ENCODE data around the gene SOST. TPM values are rescaled to one million over a fixed set of nuclear protein-coding genes. Genes with fewer than 3 reads are reported as not detected.

The SOST gene
- total and polyA plus RNA-seq, 2 donors (not counting 3 experiments of a cell fraction or from before 2014, with no cell fraction given): not detected

DNA sequence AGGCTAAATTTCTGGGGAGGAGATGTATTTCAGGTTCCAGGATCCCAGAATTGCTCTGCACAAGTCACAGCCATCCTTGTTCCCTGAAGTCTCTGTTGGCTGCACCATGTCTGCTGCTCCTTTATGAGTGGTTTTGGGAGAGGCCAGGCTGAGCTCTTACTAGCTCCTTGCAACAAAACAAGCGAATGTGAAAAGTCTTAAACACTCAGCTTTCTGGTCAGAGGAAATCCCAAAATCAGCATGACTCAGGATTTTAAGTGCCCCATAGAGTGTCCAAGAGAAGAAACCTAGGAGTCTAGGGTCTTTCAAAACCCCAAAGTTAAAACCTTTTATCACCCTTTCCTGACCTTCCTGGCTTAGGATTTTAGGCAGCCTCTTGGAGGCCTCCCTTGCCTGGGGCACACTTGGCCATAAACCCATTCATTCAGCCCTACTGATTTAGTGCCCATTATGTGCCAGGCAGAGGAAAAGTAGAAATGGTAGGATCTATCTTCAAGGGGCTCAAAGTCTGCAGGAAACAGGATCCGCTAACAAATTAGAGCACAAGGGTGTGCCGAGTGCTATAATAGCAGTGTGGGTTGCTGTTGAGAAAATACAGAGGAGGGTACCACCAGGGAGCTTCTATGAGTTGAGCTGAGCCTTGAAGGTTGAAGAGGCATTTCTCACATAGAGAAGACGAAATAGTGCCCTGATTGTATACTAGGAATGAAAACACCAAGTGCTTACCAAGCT is 36.9 kb downstream of the SOST start:
- H3K27me3 ChIP-seq (ENCODE audit: control insufficient read depth in 2 of 2, insufficient read depth in 2 of 2, low read length in 2 of 2): no peaks in the 10 kb centered on the region
- no peak overlapping the region for H3K9ac ChIP-seq (replicated peaks; ENCODE audit: extremely low read depth, insufficient read depth, low read length)
- DNase-seq (ENCODE audit: low read depth, low spot score) (no peak), FAIRE-seq (no peak)
- no peak for TF ChIP-seq FOS (IDR thresholded peaks at IDR 0.05; ENCODE audit: borderline replicate concordance, insufficient read depth, low read length)
- TF ChIP-seq, protein P1, sequence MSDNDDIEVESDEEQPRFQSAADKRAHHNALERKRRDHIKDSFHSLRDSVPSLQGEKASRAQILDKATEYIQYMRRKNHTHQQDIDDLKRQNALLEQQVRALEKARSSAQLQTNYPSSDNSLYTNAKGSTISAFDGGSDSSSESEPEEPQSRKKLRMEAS (IDR thresholded peaks at IDR 0.05; ENCODE audit: insufficient read depth, insufficient read length): no peak
- TF ChIP-seq, protein P2, sequence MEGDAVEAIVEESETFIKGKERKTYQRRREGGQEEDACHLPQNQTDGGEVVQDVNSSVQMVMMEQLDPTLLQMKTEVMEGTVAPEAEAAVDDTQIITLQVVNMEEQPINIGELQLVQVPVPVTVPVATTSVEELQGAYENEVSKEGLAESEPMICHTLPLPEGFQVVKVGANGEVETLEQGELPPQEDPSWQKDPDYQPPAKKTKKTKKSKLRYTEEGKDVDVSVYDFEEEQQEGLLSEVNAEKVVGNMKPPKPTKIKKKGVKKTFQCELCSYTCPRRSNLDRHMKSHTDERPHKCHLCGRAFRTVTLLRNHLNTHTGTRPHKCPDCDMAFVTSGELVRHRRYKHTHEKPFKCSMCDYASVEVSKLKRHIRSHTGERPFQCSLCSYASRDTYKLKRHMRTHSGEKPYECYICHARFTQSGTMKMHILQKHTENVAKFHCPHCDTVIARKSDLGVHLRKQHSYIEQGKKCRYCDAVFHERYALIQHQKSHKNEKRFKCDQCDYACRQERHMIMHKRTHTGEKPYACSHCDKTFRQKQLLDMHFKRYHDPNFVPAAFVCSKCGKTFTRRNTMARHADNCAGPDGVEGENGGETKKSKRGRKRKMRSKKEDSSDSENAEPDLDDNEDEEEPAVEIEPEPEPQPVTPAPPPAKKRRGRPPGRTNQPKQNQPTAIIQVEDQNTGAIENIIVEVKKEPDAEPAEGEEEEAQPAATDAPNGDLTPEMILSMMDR (IDR thresholded peaks at IDR 0.05; ENCODE audit: extremely low read depth in 1 of 2, insufficient read depth in 1 of 2, low read depth in 1 of 2, low read length in 2 of 2): no peak
- no peak for TF ChIP-seq POLR2A (IDR thresholded peaks at IDR 0.05; ENCODE audit: low read depth, low read length)
- no peak for TF ChIP-seq POLR2AphosphoS5 (IDR thresholded peaks at IDR 0.05; ENCODE audit: insufficient read depth, low read depth, low read length)
- TF ChIP-seq EZH2 (IDR thresholded peaks at IDR 0.05; ENCODE audit: borderline replicate concordance, low read depth, low read length, severe bottlenecking): no peak
- TF ChIP-seq JUN (IDR thresholded peaks at IDR 0.05; ENCODE audit: borderline replicate concordance, insufficient read depth, insufficient read length, low read depth): no peak
- no peak for TF ChIP-seq GATA2 (IDR thresholded peaks at IDR 0.05; ENCODE audit: insufficient read depth, insufficient read length, low read depth, low read length)
- TF ChIP-seq MYC (IDR thresholded peaks at IDR 0.05; ENCODE audit: low read depth, low read length): no peak
- H3K27ac ChIP-seq (ENCODE audit: insufficient read depth, low read depth, low read length): no peak overlapping the region
- H3K4me1 ChIP-seq (ENCODE audit: control insufficient read depth, extremely low read depth, insufficient read depth, low read length): peaks cover 6% of the 10 kb centered on the region
- ChIA-PET POLR2A (no interaction called here), CTCF (interaction anchor here (1.0 to 2.0 kb wide), 5 partner anchors 8 to 38 kb away, joined by 3 to 5 read pairs (median 4); no protein-coding TSS in a partner anchor)
- no peak overlapping the region for H3K4me3 ChIP-seq (replicated peaks in 1 of 3; ENCODE audit: insufficient read depth in 1 of 3, low read depth in 1 of 3, low read length in 3 of 3)
- no peak overlapping the region for H2AFZ ChIP-seq (ENCODE audit: low read depth, low read length)
- intact Hi-C loops (cut with micrococcal nuclease): no loop called here
- dilution Hi-C loops (cut with MboI; ENCODE audit: extremely low pct_ligation_motif_present, low sequenced_read_pairs): no loop called here
- no peaks in the 10 kb centered on the region for H3K9me1 ChIP-seq (replicated peaks; ENCODE audit: control insufficient read depth, extremely low read depth, insufficient read depth, low read length)
- no peaks in the 10 kb centered on the region for H3K9me3 ChIP-seq (replicated peaks; ENCODE audit: control insufficient read depth, insufficient read depth, low read length)
- no peaks in the 10 kb centered on the region for H3K36me3 ChIP-seq (ENCODE audit: control insufficient read depth in 2 of 2, extremely low read depth in 1 of 2, insufficient read depth in 2 of 2, low read length in 2 of 2)
- no peaks in the 10 kb centered on the region for H3K79me2 ChIP-seq (ENCODE audit: control insufficient read depth, insufficient read depth, low read length)
- H3K4me2 ChIP-seq (ENCODE audit: insufficient read depth, low read length): no peak overlapping the region
- BruUV-seq (replicated peaks): TSS peak; percentile 21
- H4K20me1 ChIP-seq (replicated peaks; ENCODE audit: control insufficient read depth, extremely low read depth, insufficient read depth, low read length): no peaks in the 10 kb centered on the region
